Pancreas (tissue), 10 donors: ENCODE results near the gene WSB2. TPM values are rescaled to one million over a fixed set of nuclear protein-coding genes. Genes with fewer than 3 reads are reported as not detected.

Experiments used
- ATAC-seq, 4 donors: fragments of 200-7000 bp; cut with Tn5 transposase; one replicate each; pipeline versions ENCODE4 v1.8.0 to v1.9.1; 2020; ENCODE audit warnings: mild to moderate bottlenecking in 4 of 4, moderate library complexity in 4 of 4
- DNase-seq, 6 donors: peaks; one replicate each; pipeline ENCODE4 v3.0.0-alpha.2; 2020
- FAIRE-seq: peaks from 2 replicates; lab custom pipeline; 2012; peaks lifted over from hg19 to GRCh38; lab: Jason Lieb, UNC
- H3K27ac ChIP-seq, 4 donors: fragments of 200-600 bp; sonication (generic); 1 replicate in 3 of 4; 2 replicates in 1 of 4; pipeline versions ENCODE4 v1.5.0 to v1.8.0; 2020
- H3K27me3 ChIP-seq, 4 donors: fragments of 200-600 bp; one replicate each; pipeline ENCODE4 v1.8.0; 2021
- H3K36me3 ChIP-seq, 3 donors: fragments of 200-600 bp; sonication (generic) in 1 of 3; one replicate each; pipeline versions ENCODE4 v1.5.0 to v1.8.0; 2020 to 2021
- H3K4me1 ChIP-seq, 3 donors: fragments of 200-600 bp; one replicate each; pipeline ENCODE4 v1.8.0; 2021
- H3K4me3 ChIP-seq, 4 donors: fragments of 200-600 bp; sonication (generic) in 2 of 4; one replicate each; pipeline versions ENCODE4 v1.5.0 to v1.8.0; 2020 to 2021
- H3K9me3 ChIP-seq, 4 donors: fragments of 200-600 bp; one replicate each; pipeline ENCODE4 v1.8.0; 2021
- WGBS, 2 donors: extraction: QIAGEN DNeasy Blood & Tissue Kit; methylation state at CpG; one replicate each; pipeline ENCODE4 v1.1.7; 2013; 5-methylcytosine and 5-hydroxymethylcytosine counted together
- intact Hi-C, 3 donors: fragments of 100-400 bp; cut with DNase I; formaldehyde crosslinking; loops; one replicate each; pipeline versions ENCODE4 v1.11.1 to v1.14.2; 2022
- polyA plus RNA-seq, 2 donors: library from polyadenylated mRNA; stranded (reverse); fragments of 200-250 nt; gene quantifications; one replicate each; pipeline ENCODE4 v1.2.3, GENCODE V29; 2013
- total RNA-seq, 6 donors: library from RNA; stranded (reverse); fragmentation: NEBNext Ultra II Directional in 4 of 6; extraction: Animal tissue kit (Norgen Biotek cat#: 25700) in 4 of 6; gene quantifications; one replicate each; pipeline versions ENCODE4 v1.2.1 to v1.2.4, GENCODE V29; 2021 to 2023
- TF ChIP-seq, protein P1 (sequence below), 4 donors: fragments of 200-600 bp; sonication (generic) in 3 of 4; IDR thresholded peaks; one replicate each; pipeline versions ENCODE4 v1.5.0 to v1.8.0; 2021; ENCODE audit warnings: antibody characterized with exemption in 4 of 4
- donor health status: healthy with polysubstance abuse.
- donor health status: DM: no; HTN: no; CAD: no; lungs with moderate emphysema.
- donor health status: DM: no; HTN: no; CAD: no.
- donor health status: control.
- donor health status: control.
- donor health status: Bipolar disorder and iron deficiency.
- donor health status: DM: yes; HTN: yes; CAD: no.
- donor health status: DM: no; HTN: no; CAD: no.
- donor health status: DM: no; HTN: no; CAD: no.
- donor health status: DM: yes; HTN: yes; CAD: no.

Gene WSB2
- total and polyA plus RNA-seq, 8 donors = 23.7 to 55.2 (median 41.8) TPM

- H3K4me3 ChIP-seq = no peak overlapping the region
Observed at GRCh38 chr12:118017926-118018325, 43.1 kb downstream of the WSB2 start.

GRCh38 chr12:118016424-118017264, 44.3 kb downstream of the WSB2 start, which contains the start of gene RFC5:
Gene RFC5, plus strand, starts transcription at chr12:118016703. Its CDS starts 125 bp downstream, at chr12:118016828.
- FAIRE-seq (no peak), ATAC-seq (peak; percentile 99 to 100 (median 100)), DNase-seq (peak; percentile 98 to 100 (median 99))
- WGBS, 2 donors = 0% methylated on average over 51 to 61 of the region's 61 CpGs
- H3K9me3 ChIP-seq = no peaks in the 10 kb centered on the region
- H3K36me3 ChIP-seq = peaks cover 0 to 9% (median 0%) of the 10 kb centered on the region in 3 donors
- peaks cover 0 to 6% (median 0%) of the 10 kb centered on the region in 3 donors for H3K4me1 ChIP-seq
- intact Hi-C loops = no loop called here
- H3K27ac ChIP-seq = peak within 1 kb of the TSS in 3 of 4 donors; percentile 16 to 47 (median 32)
- H3K27me3 ChIP-seq = no peaks in the 10 kb centered on the region
- TF ChIP-seq, protein P1, sequence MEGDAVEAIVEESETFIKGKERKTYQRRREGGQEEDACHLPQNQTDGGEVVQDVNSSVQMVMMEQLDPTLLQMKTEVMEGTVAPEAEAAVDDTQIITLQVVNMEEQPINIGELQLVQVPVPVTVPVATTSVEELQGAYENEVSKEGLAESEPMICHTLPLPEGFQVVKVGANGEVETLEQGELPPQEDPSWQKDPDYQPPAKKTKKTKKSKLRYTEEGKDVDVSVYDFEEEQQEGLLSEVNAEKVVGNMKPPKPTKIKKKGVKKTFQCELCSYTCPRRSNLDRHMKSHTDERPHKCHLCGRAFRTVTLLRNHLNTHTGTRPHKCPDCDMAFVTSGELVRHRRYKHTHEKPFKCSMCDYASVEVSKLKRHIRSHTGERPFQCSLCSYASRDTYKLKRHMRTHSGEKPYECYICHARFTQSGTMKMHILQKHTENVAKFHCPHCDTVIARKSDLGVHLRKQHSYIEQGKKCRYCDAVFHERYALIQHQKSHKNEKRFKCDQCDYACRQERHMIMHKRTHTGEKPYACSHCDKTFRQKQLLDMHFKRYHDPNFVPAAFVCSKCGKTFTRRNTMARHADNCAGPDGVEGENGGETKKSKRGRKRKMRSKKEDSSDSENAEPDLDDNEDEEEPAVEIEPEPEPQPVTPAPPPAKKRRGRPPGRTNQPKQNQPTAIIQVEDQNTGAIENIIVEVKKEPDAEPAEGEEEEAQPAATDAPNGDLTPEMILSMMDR (IDR thresholded peaks at IDR 0.05) = no peak
- peak within 1 kb of the TSS; percentile 63 to 92 (median 90) for H3K4me3 ChIP-seq

More at GRCh38 chr12:118017926-118018325, 43.1 kb downstream of the WSB2 start:
- Histone ChIP-seq H3K27ac (no peak overlapping the region), H3K27me3 (no peaks in the 10 kb centered on the region), H3K4me1 (peaks cover 0 to 6% (median 0%) of the 10 kb centered on the region in 3 donors), H3K9me3 (no peaks in the 10 kb centered on the region), H3K36me3 (peaks cover 0 to 9% (median 0%) of the 10 kb centered on the region in 3 donors)
- intact Hi-C loops = no loop called here
- no peak for ATAC-seq
- no peak for DNase-seq
- TF ChIP-seq, protein P1 (IDR thresholded peaks at IDR 0.05) = no peak
- FAIRE-seq = no peak

DNA sequence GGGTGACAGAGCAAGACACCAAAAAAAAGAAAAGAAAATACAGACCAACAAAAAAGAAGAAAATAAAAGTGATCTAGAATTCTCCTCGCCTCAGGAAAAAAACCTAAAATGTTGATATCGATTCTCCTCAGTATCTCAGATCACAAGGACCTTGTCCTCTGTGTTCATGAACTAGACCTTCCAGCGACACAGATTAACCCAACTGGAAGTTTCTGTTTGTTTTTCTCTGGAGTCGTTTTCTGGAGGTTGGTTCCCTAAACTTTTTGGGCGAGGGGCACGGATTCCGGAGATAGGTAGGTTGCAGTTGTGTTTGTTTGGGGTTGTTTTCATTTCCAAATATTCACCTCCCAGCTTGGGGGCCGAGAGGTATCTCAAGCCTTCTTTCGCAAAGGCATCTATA, 45.0 kb downstream of the WSB2 start:
- ATAC-seq (peak; percentile 5 to 30 (median 18)), FAIRE-seq (no peak), DNase-seq (no peak)
- H3K4me1 ChIP-seq = peaks cover 0 to 6% (median 0%) of the 10 kb centered on the region in 3 donors
- H3K4me3 ChIP-seq = peak overlapping the region; percentile 63 to 92 (median 90)
- peaks cover 0 to 9% (median 0%) of the 10 kb centered on the region in 3 donors for H3K36me3 ChIP-seq
- no peaks in the 10 kb centered on the region for H3K9me3 ChIP-seq
- H3K27me3 ChIP-seq = no peaks in the 10 kb centered on the region
- TF ChIP-seq, protein P1 (IDR thresholded peaks at IDR 0.05) = no peak
- peak overlapping the region in 2 of 4 donors; percentile 16 to 47 for H3K27ac ChIP-seq
- 4 to 7% methylated on average over 9 of the region's 9 CpGs for WGBS, 2 donors
- intact Hi-C loops = no loop called here

GRCh38 chr12:118015306-118015705, 45.7 kb downstream of the WSB2 start:
- no peak for ATAC-seq
- FAIRE-seq = no peak
- Histone ChIP-seq H3K4me1 (peaks cover 0 to 6% (median 0%) of the 10 kb centered on the region in 3 donors), H3K27ac (no peak overlapping the region), H3K36me3 (peaks cover 0 to 6% (median 0%) of the 10 kb centered on the region in 3 donors), H3K27me3 (no peaks in the 10 kb centered on the region), H3K4me3 (no peak overlapping the region), H3K9me3 (no peaks in the 10 kb centered on the region)
- TF ChIP-seq, protein P1 (IDR thresholded peaks at IDR 0.05) = no peak
- no peak for DNase-seq
- 77 to 87% methylated on average over 2 of the region's 2 CpGs for WGBS, 2 donors
- intact Hi-C loops = no loop called here
